CD4-positive, alpha-beta T cell (primary cell): ENCODE measurements around the gene HHAT. TPM values are rescaled to one million over a fixed set of nuclear protein-coding genes. Genes with fewer than 3 reads are reported as not detected.

ENCODE experiments used
- ATAC-seq: fragments of 200-7000 bp; cut with Tn5 transposase; one replicate; pipeline ENCODE4 v1.10.0; 2022; ENCODE audit warnings: mild to moderate bottlenecking; ENCODE audit not compliant: poor library complexity
- CTCF ChIA-PET: fragments of 350-600 bp; sonication (Branson Sonifier 250); formaldehyde crosslinking; loops from one replicate; lab custom pipeline; 2021; ENCODE audit warnings: antibody characterized with exemption, inconsistent platforms; lab: Charles Lee
- POLR2A ChIA-PET: fragments of 350-600 bp; sonication (Branson Sonifier 250); formaldehyde crosslinking; loops from one replicate; lab custom pipeline; 2021; ENCODE audit warnings: antibody characterized with exemption, inconsistent platforms; lab: Charles Lee
- DNase-seq, 14 experiments: peaks; one replicate each; pipeline ENCODE4 v3.0.0-alpha.2; 2013 to 2020; ENCODE audit warnings: mixed read lengths in 2 of 14
- H3K27ac ChIP-seq, 2 donors: one replicate each; pipeline versions ENCODE4 v1.5.1 to v1.7.0; 2013; ENCODE audit warnings: low read length in 2 of 2, low read depth in 1 of 2, mild to moderate bottlenecking in 1 of 2
- H3K27me3 ChIP-seq, 2 experiments: 1 replicate in 1 of 2; 2 replicates in 1 of 2; pipeline versions ENCODE4 v1.6.1 to v1.7.0; 2013; ENCODE audit warnings: low read length in 2 of 2, control low read depth in 1 of 2, mild to moderate bottlenecking in 1 of 2, moderate library complexity in 1 of 2; ENCODE audit not compliant: insufficient read depth in 2 of 2, control insufficient read depth in 1 of 2
- H3K36me3 ChIP-seq: one replicate; pipeline ENCODE4 v1.6.1; 2013; ENCODE audit warnings: low read length, control low read depth; ENCODE audit not compliant: insufficient read depth
- H3K4me1 ChIP-seq: one replicate; pipeline ENCODE4 v1.6.1; 2013; ENCODE audit warnings: low read length, control low read depth; ENCODE audit not compliant: insufficient read depth
- H3K4me3 ChIP-seq: one replicate; pipeline ENCODE4 v1.5.1; 2013; ENCODE audit warnings: mild to moderate bottlenecking, low read length, moderate library complexity
- H3K9me3 ChIP-seq, 2 experiments: 1 replicate in 1 of 2; 2 replicates in 1 of 2; pipeline versions ENCODE4 v1.6.1 to v1.7.0; 2013; ENCODE audit warnings: low read length in 2 of 2, mild to moderate bottlenecking in 2 of 2, control low read depth in 1 of 2, moderate library complexity in 1 of 2; ENCODE audit not compliant: control insufficient read depth in 1 of 2, insufficient read depth in 1 of 2
- H3K27ac Mint-ChIP-seq: one replicate; pipeline ENCODE4 v1.8.0; 2020; ENCODE audit warnings: mixed read lengths
- H3K27me3 Mint-ChIP-seq: one replicate; pipeline ENCODE4 v1.8.0; 2021; ENCODE audit warnings: mixed read lengths
- H3K36me3 Mint-ChIP-seq: one replicate; pipeline ENCODE4 v1.8.0; 2021; ENCODE audit warnings: low read depth, mixed read lengths
- H3K4me1 Mint-ChIP-seq: one replicate; pipeline ENCODE4 v1.8.0; 2021; ENCODE audit warnings: low read depth, mixed read lengths
- H3K4me3 Mint-ChIP-seq: one replicate; pipeline ENCODE4 v1.8.0; 2020; ENCODE audit warnings: mild to moderate bottlenecking, mixed read lengths
- H3K9me3 Mint-ChIP-seq: one replicate; pipeline ENCODE4 v1.8.0; 2020; ENCODE audit warnings: mixed read lengths
- intact Hi-C, 2 experiments: fragments of 100-400 bp; cut with DNase I in 1 of 2; cut with micrococcal nuclease in 1 of 2; formaldehyde crosslinking; loops; one replicate each; pipeline versions ENCODE4 v1.15.1 to v1.9.0; 2023 to 2025; cut with DNase I, micrococcal nuclease
- total RNA-seq, 174 experiments: library from RNA in 2 of 174; stranded (reverse) in 2 of 174; gene quantifications; one replicate each; pipeline ENCODE4 v1.2.3 and lab custom pipeline; 2021 to 2026
- TF ChIP-seq, protein P1 (sequence below): fragments of 200-600 bp; IDR thresholded peaks from one replicate; pipeline ENCODE4 v1.8.0; 2022; ENCODE audit warnings: antibody characterized with exemption, mild to moderate bottlenecking

The HHAT gene
- total RNA-seq, 2 experiments from 2014 or later = 3.1 to 3.3 TPM

DNA sequence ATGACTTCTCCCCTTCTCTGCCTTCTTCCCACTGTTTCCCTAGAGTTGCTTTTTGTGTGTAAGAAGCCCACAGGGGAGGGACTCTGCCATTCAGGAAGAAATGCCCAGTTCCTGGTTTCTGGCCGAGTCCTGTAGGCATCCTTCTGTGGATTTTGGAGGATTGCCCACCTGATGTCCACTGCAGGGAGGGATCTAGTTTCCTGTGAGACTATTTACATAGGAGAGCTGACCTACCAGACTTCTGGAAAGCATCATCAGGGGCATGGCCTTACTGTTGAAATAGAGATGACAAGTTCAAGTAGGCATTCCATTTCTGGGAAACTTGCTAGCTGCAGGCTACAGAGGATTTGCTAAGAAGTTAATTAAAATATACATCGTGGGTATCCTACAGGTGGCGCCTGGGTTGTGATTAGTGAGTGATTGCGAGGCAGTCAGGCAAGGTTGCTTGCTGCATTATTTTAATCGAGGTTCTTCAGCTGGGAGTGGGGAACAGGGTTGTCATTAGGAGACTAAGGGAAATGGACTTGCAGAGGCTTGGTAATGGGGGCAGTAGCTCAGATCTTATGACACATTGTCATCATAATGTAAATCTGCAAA, 148.7 kb downstream of the HHAT start:
- ChIA-PET CTCF (no interaction called here), POLR2A (no interaction called here)
- Histone ChIP-seq H3K27ac (no peak overlapping the region), H3K4me1 (no peaks in the 10 kb centered on the region), H3K9me3 (no peaks in the 10 kb centered on the region), H3K4me3 (no peak overlapping the region), H3K36me3 (no peaks in the 10 kb centered on the region), H3K27me3 (no peaks in the 10 kb centered on the region)
- no peaks in the 10 kb centered on the region for H3K36me3 Mint-ChIP-seq
- intact Hi-C loops = no loop called here
- TF ChIP-seq, protein P1, sequence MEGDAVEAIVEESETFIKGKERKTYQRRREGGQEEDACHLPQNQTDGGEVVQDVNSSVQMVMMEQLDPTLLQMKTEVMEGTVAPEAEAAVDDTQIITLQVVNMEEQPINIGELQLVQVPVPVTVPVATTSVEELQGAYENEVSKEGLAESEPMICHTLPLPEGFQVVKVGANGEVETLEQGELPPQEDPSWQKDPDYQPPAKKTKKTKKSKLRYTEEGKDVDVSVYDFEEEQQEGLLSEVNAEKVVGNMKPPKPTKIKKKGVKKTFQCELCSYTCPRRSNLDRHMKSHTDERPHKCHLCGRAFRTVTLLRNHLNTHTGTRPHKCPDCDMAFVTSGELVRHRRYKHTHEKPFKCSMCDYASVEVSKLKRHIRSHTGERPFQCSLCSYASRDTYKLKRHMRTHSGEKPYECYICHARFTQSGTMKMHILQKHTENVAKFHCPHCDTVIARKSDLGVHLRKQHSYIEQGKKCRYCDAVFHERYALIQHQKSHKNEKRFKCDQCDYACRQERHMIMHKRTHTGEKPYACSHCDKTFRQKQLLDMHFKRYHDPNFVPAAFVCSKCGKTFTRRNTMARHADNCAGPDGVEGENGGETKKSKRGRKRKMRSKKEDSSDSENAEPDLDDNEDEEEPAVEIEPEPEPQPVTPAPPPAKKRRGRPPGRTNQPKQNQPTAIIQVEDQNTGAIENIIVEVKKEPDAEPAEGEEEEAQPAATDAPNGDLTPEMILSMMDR = no peak
- H3K4me1 Mint-ChIP-seq = no peaks in the 10 kb centered on the region
- no peak overlapping the region for H3K27ac Mint-ChIP-seq
- no peak for ATAC-seq
- no peak for DNase-seq
- no peaks in the 10 kb centered on the region for H3K27me3 Mint-ChIP-seq
- no peak overlapping the region for H3K4me3 Mint-ChIP-seq
- H3K9me3 Mint-ChIP-seq = no peaks in the 10 kb centered on the region

DNA sequence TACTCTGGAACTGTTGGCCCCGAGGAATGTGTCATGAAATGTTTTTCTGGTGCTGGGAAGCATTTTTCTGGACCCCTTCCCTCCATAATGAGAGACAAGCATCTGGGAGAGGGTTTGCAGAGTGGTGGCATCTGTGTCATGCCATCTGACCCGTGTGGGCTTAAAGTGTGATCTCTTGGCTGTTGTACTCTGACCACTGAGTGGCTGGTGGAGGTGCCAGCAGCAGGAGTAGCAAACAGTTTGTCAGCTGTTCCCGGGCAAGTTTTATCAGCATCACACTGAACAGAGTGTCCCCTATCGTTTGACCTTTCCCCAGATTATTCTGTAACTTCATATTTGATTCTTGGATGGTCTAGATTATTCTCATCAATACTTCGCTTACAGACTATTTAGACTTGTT, 150.1 kb downstream of the HHAT start:
- Mint-ChIP-seq H3K27me3 (no peaks in the 10 kb centered on the region), H3K4me3 (no peak overlapping the region), H3K36me3 (no peaks in the 10 kb centered on the region), H3K9me3 (no peaks in the 10 kb centered on the region), H3K4me1 (no peaks in the 10 kb centered on the region), H3K27ac (no peak overlapping the region)
- TF ChIP-seq, protein P1 = no peak
- no peak overlapping the region for H3K27ac ChIP-seq
- CTCF ChIA-PET = interaction anchor here (0.6 kb wide), 1 partner anchor 28 kb away, joined by 3 read pairs; no protein-coding TSS in a partner anchor
- H3K9me3 ChIP-seq = no peaks in the 10 kb centered on the region
- POLR2A ChIA-PET = no interaction called here
- H3K27me3 ChIP-seq = no peaks in the 10 kb centered on the region
- intact Hi-C loops = no loop called here
- no peaks in the 10 kb centered on the region for H3K36me3 ChIP-seq
- ATAC-seq = no peak
- no peak for DNase-seq
- no peaks in the 10 kb centered on the region for H3K4me1 ChIP-seq
- no peak overlapping the region for H3K4me3 ChIP-seq

DNA sequence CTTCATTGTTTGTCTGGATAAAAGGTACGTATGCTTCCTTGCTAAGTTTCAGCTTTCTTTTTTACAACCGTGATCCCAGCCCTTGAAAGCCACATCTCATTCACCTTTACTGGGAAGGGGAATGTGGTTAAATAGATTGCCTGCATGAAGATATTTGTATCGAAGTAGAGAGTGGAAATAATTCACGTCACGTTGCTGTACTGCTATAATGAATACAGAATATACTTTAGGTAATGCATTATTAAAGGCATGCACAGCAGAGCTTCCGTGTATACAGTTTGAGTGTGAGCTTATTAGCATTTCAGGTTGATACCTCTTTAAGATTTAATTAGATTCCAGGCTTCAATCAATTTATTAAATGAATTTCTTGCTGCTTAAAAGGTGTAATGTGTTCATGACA, 153.8 kb downstream of the HHAT start:
- Histone ChIP-seq H3K9me3 (no peaks in the 10 kb centered on the region), H3K4me3 (no peak overlapping the region), H3K4me1 (no peaks in the 10 kb centered on the region), H3K27ac (no peak overlapping the region), H3K36me3 (no peaks in the 10 kb centered on the region), H3K27me3 (no peaks in the 10 kb centered on the region)
- no peak overlapping the region for H3K27ac Mint-ChIP-seq
- intact Hi-C loops = no loop called here
- no peaks in the 10 kb centered on the region for H3K36me3 Mint-ChIP-seq
- DNase-seq = no peak
- ChIA-PET CTCF (no interaction called here), POLR2A (no interaction called here)
- no peaks in the 10 kb centered on the region for H3K27me3 Mint-ChIP-seq
- H3K9me3 Mint-ChIP-seq = no peaks in the 10 kb centered on the region
- H3K4me3 Mint-ChIP-seq = no peak overlapping the region
- TF ChIP-seq, protein P1 = no peak
- no peaks in the 10 kb centered on the region for H3K4me1 Mint-ChIP-seq
- ATAC-seq = no peak
